ENCODE measurements around the gene MTFR1L. TPM values are rescaled to one million over a fixed set of nuclear protein-coding genes. Genes with fewer than 3 reads are reported as not detected.

MTFR1L gene
- total and polyA plus RNA-seq, 3 donors from 2014 or later: 148 to 253 (median 166) TPM

DNA sequence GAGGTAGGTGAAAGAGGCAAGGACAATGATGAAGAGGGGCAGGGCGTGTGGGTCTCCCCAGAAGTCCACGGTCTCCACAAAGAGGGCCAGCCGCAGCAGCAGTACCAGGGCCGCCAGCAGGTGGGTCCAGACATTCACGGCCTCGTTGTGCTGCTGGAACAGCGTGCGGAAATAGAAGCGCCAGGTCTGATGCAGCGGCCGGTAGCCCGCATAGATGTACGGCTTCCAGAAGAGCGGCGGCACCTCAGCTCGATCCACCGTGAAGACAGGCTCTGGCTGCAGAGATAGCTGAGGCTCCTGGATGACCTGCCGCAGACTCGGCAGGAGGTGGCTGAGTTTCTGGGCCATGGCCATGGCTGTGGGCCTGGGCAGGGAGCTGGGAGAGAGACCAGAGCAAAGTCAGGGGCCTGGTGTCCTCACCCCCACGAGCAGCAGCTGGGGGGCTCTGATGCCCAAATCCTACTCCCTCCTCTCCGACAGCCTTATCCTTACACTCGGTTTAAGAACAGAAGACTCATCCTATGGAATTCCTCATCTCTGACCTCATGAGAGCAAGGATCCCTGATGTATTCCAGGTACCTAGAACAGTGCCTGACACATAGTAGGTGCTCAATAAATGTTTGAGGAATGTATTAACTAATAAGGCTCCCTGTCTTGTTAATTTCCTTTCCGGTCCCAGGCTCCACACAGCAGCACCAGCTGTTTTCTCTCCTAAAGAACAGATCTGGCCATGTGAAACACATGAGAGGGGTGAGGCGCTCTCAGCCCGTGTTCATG is 43.9 kb downstream of the MTFR1L start:
- 88 to 89% methylated on average over 15 to 25 of the region's 25 CpGs for WGBS, 2 donors
- H3K27me3 ChIP-seq: no peaks in the 10 kb centered on the region
- H3K4me1 ChIP-seq: peaks cover 2% of the 10 kb centered on the region
- TF ChIP-seq, protein P1, sequence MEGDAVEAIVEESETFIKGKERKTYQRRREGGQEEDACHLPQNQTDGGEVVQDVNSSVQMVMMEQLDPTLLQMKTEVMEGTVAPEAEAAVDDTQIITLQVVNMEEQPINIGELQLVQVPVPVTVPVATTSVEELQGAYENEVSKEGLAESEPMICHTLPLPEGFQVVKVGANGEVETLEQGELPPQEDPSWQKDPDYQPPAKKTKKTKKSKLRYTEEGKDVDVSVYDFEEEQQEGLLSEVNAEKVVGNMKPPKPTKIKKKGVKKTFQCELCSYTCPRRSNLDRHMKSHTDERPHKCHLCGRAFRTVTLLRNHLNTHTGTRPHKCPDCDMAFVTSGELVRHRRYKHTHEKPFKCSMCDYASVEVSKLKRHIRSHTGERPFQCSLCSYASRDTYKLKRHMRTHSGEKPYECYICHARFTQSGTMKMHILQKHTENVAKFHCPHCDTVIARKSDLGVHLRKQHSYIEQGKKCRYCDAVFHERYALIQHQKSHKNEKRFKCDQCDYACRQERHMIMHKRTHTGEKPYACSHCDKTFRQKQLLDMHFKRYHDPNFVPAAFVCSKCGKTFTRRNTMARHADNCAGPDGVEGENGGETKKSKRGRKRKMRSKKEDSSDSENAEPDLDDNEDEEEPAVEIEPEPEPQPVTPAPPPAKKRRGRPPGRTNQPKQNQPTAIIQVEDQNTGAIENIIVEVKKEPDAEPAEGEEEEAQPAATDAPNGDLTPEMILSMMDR (IDR thresholded peaks at IDR 0.05): no peak
- TF ChIP-seq POLR2A (IDR thresholded peaks at IDR 0.05): no peak
- H3K9me3 ChIP-seq: no peaks in the 10 kb centered on the region
- no peak overlapping the region for H3K27ac ChIP-seq
- no peak overlapping the region for H3K4me3 ChIP-seq
- DNase-seq: peak; percentile 25
- intact Hi-C loops (cut with DNase I; ENCODE audit: low total_unique reads): no loop called here
- H3K36me3 ChIP-seq (ENCODE audit: low read depth, missing control alignments): no peaks in the 10 kb centered on the region

DNA sequence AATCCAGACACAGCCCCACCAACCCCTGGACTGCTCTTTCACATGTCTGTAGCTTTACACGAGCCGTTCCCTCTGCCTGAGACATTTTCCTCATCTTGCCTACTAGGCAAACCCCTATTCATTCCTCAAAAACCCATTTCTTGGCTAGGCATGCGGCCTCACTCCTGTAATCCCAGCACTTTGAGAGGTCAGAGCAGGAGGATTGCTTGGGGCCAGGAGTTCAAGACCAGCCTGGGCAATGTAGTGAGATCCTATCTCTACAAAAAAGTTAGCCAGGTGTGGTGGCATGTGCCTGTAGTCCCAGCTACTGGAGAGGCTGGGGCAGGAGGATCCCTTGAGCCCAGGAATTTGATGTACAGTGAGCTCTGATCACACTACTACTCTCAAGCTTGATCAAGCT is 44.7 kb downstream of the MTFR1L start:
- Histone ChIP-seq H3K36me3 (ENCODE audit: low read depth, missing control alignments) (no peaks in the 10 kb centered on the region), H3K9me3 (no peaks in the 10 kb centered on the region), H3K27me3 (no peaks in the 10 kb centered on the region), H3K4me1 (no peaks in the 10 kb centered on the region), H3K4me3 (no peak overlapping the region), H3K27ac (no peak overlapping the region)
- intact Hi-C loops (cut with DNase I; ENCODE audit: low total_unique reads): no loop called here
- DNase-seq: no peak
- 91 to 93% methylated on average over 3 of the region's 3 CpGs for WGBS, 2 donors
- TF ChIP-seq POLR2A (IDR thresholded peaks at IDR 0.05): no peak
- TF ChIP-seq, protein P1 (IDR thresholded peaks at IDR 0.05): no peak

DNA sequence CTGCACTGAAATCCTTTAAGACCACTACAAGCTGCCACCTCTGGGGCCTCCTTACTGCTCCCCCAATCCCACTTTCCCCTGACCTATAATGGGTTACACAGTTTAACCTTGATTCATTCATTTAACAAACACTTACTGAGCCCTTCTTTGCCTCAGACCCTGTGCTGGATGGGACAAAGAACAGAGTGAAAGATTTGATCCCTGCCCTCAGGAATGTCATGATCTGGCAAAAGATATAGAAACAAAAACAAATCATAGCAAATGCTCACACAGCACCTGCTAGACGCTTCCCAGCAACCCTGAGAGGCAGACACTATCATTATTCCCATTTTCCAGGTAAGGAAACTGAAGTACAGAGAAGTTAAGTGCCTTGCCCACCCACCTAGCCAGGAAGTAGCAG is 46.5 kb downstream of the MTFR1L start:
- TF ChIP-seq, protein P1 (IDR thresholded peaks at IDR 0.05): no peak
- no peak for TF ChIP-seq POLR2A (IDR thresholded peaks at IDR 0.05)
- H3K27ac ChIP-seq: no peak overlapping the region
- peaks cover 5% of the 10 kb centered on the region for H3K4me1 ChIP-seq
- no peaks in the 10 kb centered on the region for H3K36me3 ChIP-seq (ENCODE audit: low read depth, missing control alignments)
- no peak for DNase-seq
- H3K4me3 ChIP-seq: no peak overlapping the region
- no peaks in the 10 kb centered on the region for H3K27me3 ChIP-seq
- WGBS, 2 donors: 69 to 74% methylated on average over 1 of the region's 1 CpG
- intact Hi-C loops (cut with DNase I; ENCODE audit: low total_unique reads): no loop called here
- H3K9me3 ChIP-seq: no peaks in the 10 kb centered on the region

DNA sequence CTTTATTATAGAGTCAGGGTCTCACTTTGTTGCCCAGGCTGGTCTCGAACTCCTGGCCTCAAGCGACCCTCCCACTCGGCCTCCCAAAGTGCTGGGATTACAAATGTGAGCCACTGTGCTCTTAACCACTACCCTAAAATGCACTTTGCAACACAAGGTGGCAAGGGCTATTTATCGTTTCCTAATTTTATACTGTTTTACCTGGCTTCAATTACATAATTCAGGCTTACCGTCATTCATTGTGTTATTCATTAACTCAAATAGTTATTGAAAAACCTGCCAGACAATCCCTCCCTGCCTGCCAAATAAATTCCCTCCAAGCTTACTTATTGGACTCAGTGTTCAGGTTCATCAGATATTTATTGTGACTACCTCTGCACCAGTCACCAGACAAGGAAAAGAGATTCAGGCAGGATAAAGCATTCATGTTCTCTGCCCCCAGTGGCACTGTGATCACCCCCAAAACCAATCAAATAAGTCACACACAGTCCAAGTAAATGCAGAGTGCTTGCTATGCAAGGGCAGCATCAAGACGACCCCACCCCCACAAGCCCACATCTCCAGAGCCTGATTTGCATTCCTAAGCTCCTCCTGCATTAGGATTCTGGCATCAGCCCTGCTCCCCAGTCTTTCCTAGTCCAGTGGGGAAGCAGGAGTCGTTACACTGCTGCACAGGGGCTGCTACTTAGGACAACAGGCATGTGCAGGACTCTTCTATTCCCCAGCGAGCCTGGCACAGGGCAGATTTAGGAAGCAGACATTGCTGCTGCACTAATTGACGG is 47.6 kb downstream of the MTFR1L start:
- H3K27me3 ChIP-seq: no peaks in the 10 kb centered on the region
- no peak overlapping the region for H3K27ac ChIP-seq
- H3K9me3 ChIP-seq: no peaks in the 10 kb centered on the region
- intact Hi-C loops (cut with DNase I; ENCODE audit: low total_unique reads): no loop called here
- WGBS, 2 donors: 78 to 82% methylated on average over 9 of the region's 9 CpGs
- no peaks in the 10 kb centered on the region for H3K36me3 ChIP-seq (ENCODE audit: low read depth, missing control alignments)
- TF ChIP-seq, protein P1 (IDR thresholded peaks at IDR 0.05): no peak
- TF ChIP-seq POLR2A (IDR thresholded peaks at IDR 0.05): no peak
- H3K4me1 ChIP-seq: peaks cover 17% of the 10 kb centered on the region
- no peak for DNase-seq
- H3K4me3 ChIP-seq: no peak overlapping the region
